Neutrophil (primary cell): ENCODE measurements around the gene GGNBP2.

Source experiments
- H3K27ac ChIP-seq: fragments of 200-600 bp; sonication (generic); 2 replicates; pipeline ENCODE4 v1.5.1; 2016; ENCODE audit warnings: mild to moderate bottlenecking, moderate library complexity
- H3K27me3 ChIP-seq: fragments of 200-600 bp; sonication (generic); 2 replicates; pipeline ENCODE4 v1.6.0; 2016; ENCODE audit warnings: mild to moderate bottlenecking
- H3K36me3 ChIP-seq: fragments of 200-600 bp; sonication (generic); 2 replicates; pipeline ENCODE4 v1.5.1; 2017
- H3K4me1 ChIP-seq, 2 experiments: fragments of 200-600 bp in 1 of 2; sonication (generic) in 1 of 2; 1 replicate in 1 of 2; 2 replicates in 1 of 2; pipeline versions ENCODE4 v1.5.1 to v1.6.1; 2013 to 2016; ENCODE audit warnings: low read depth in 1 of 2, low read length in 1 of 2, mild to moderate bottlenecking in 1 of 2, moderate library complexity in 1 of 2; ENCODE audit not compliant: control insufficient read depth in 1 of 2, insufficient read depth in 1 of 2
- H3K4me3 ChIP-seq, 2 experiments: fragments of 200-600 bp in 1 of 2; sonication (generic) in 1 of 2; 1 replicate in 1 of 2; 2 replicates in 1 of 2; pipeline ENCODE4 v1.5.1; 2013 to 2016; ENCODE audit warnings: low read depth in 1 of 2, low read length in 1 of 2, mild to moderate bottlenecking in 1 of 2, moderate library complexity in 1 of 2
- H3K9me3 ChIP-seq: fragments of 200-600 bp; sonication (generic); 2 replicates; pipeline ENCODE4 v1.5.1; 2016
- TF ChIP-seq, protein P1 (sequence below): fragments of 200-600 bp; sonication (generic); IDR thresholded peaks from 2 replicates; pipeline ENCODE4 v1.5.1; 2016; ENCODE audit warnings: antibody characterized with exemption

Gene GGNBP2

DNA sequence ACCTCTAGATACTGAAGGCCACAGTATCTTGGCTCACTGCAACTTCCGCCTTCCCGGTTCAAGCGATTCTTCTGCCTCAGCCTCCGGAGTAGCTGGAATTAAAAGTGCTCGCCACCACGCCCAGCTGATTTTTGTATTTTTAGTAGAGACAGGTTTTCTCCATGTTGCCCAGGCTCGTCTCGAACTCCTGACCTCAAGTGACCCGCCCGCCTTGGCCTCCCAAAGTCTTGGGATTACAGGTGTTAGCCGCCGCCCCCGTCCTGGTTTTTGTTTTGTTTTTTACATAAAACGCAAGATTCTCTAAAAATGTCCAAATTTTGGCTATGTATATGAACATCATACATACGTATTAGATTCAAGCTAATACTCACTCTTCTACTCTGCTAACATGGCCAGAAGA is 2.0 kb upstream of the GGNBP2 start:
- no peak overlapping the region for H3K4me3 ChIP-seq
- no peaks in the 10 kb centered on the region for H3K27me3 ChIP-seq
- peak overlapping the region; percentile 100 for H3K27ac ChIP-seq
- H3K4me1 ChIP-seq = peaks cover 33 to 38% of the 10 kb centered on the region in 2 experiments
- H3K36me3 ChIP-seq = peaks cover 3% of the 10 kb centered on the region
- no peaks in the 10 kb centered on the region for H3K9me3 ChIP-seq
- TF ChIP-seq, protein P1, sequence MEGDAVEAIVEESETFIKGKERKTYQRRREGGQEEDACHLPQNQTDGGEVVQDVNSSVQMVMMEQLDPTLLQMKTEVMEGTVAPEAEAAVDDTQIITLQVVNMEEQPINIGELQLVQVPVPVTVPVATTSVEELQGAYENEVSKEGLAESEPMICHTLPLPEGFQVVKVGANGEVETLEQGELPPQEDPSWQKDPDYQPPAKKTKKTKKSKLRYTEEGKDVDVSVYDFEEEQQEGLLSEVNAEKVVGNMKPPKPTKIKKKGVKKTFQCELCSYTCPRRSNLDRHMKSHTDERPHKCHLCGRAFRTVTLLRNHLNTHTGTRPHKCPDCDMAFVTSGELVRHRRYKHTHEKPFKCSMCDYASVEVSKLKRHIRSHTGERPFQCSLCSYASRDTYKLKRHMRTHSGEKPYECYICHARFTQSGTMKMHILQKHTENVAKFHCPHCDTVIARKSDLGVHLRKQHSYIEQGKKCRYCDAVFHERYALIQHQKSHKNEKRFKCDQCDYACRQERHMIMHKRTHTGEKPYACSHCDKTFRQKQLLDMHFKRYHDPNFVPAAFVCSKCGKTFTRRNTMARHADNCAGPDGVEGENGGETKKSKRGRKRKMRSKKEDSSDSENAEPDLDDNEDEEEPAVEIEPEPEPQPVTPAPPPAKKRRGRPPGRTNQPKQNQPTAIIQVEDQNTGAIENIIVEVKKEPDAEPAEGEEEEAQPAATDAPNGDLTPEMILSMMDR = no peak

DNA sequence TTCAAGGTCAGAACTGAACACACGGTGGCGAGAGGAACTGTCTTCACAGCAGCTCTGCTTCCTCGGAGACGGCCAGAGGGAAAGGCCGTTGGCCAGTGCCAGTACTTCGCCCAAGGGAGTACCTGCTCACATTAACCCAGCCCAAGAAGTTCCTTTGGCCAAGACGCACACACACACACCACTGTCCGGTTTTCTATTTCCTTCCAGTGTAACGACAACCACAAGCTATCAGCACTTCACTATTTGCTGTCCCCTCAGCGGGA is 744 bp upstream of the GGNBP2 start:
- Histone ChIP-seq H3K27ac (peak overlapping the region; percentile 100), H3K4me1 (peaks cover 45 to 50% of the 10 kb centered on the region in 2 experiments), H3K9me3 (no peaks in the 10 kb centered on the region), H3K27me3 (no peaks in the 10 kb centered on the region), H3K36me3 (peaks cover 3% of the 10 kb centered on the region), H3K4me3 (peak overlapping the region; percentile 93 to 99)
- TF ChIP-seq, protein P1 = no peak

DNA sequence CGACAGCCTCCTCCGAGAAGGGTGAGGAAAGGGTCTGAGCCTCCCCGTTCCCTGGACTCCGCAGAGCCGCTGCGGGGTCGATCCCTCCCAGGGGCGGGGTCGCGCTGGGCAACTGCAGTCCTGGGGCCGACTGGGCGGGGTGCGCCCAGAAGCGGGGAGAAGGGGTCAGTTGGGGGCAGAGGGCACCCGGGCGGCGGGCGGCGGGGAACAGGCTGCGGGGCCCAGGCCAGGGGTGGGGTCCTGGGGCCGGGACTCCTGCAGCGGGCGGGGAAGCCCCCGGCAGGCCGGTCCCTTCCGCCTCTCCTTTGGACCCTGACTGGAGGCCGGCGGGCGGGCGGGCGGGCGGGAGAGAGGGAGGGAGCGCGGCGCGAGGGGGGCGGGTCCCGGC is 352 bp downstream of the GGNBP2 start:
- Histone ChIP-seq H3K4me1 (peaks cover 51 to 56% of the 10 kb centered on the region in 2 experiments), H3K27me3 (no peaks in the 10 kb centered on the region), H3K36me3 (peaks cover 3% of the 10 kb centered on the region), H3K9me3 (no peaks in the 10 kb centered on the region), H3K4me3 (peak overlapping the region; percentile 93 to 99), H3K27ac (peak overlapping the region; percentile 100)
- TF ChIP-seq, protein P1 = no peak

DNA sequence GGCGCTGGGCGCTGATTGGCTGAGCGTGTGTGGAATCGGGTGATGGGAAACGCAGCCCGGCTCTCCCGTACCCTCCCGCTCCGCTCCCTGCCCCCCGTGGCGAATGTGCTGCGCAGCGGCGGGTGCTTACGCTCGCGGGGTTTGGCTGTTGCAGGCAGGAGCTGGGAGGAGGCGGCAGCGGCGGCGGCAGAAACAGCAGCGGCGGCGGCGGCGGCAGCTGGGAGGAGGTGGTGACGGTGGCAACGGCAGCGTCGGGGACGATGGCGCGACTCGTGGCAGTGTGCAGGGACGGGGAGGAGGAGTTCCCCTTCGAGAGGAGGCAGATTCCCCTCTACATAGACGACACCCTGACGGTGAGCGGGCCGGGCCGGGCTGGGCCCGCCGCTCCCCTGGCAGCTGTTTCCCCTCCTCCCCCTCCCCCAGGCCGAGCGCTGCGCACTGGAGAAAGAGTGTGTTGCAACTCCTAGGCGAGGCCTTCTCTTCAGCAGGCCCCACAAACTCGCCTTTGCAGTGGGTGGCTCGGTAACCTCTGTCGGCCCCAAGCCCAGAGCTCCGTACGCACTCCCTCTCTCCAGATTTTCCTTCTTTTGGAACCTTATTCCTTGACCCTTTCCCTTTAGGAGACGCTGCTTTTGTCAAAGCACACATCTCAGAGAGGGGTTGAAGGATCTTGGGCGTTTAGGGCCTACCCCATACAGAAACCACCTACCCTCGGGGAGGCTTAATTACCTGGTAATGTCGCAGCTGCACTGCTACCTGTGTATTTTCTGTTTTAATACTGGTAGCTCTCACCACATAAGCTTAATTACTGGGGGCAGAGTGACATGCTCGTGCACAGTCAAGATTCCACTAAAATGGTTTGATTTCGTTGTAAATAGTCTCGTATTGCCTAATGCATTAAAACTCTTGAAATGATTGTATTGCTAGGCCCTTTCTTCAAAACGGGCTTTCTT is 1.0 kb downstream of the GGNBP2 start:
- H3K4me1 ChIP-seq = peaks cover 58 to 63% of the 10 kb centered on the region in 2 experiments
- TF ChIP-seq, protein P1 = peak; percentile 67
- H3K9me3 ChIP-seq = no peaks in the 10 kb centered on the region
- H3K27ac ChIP-seq = peak overlapping the region; percentile 100
- H3K4me3 ChIP-seq = peak overlapping the region; percentile 93 to 99
- no peaks in the 10 kb centered on the region for H3K27me3 ChIP-seq
- peaks cover 3% of the 10 kb centered on the region for H3K36me3 ChIP-seq

DNA sequence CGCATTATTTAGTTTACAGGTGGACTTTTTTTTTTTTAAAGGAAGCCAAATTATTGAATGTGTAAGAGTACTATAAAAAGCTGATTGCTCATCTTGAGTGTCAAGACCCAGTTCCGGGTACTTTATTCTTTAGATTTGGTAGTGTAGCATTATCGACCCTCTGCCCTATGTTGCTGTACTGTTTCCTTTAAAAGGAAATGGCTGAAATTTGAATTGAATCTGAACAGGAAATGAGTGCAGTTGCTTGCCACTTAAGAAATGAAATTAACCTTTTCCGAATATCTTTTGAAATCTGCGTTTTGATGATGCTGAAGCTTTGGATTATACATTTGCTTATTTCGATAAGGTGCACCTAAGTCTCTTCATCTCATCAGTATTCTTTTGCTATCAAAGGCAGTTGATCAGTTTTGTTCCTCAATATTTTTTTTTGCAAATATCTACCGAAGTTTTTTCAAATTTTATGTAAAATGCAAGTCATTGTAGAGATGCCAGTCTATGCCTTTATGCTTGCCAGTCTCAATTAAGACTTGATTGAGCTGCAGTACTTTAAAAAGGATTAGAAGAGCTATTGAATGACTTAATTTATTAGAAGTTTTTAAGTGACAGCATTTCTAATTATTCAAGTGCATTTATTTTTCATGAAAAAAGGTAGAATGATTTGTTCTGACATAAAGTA is 1.8 kb downstream of the GGNBP2 start:
- Histone ChIP-seq H3K27me3 (no peaks in the 10 kb centered on the region), H3K9me3 (no peaks in the 10 kb centered on the region), H3K27ac (peak overlapping the region; percentile 100), H3K4me3 (peak overlapping the region; percentile 93 to 99), H3K36me3 (peaks cover 3% of the 10 kb centered on the region), H3K4me1 (peaks cover 64 to 69% of the 10 kb centered on the region in 2 experiments)
- TF ChIP-seq, protein P1 = no peak
